Measurements from ENCODE around the gene CD24.

GRCh38 chr6:106981926-106982325 lies 7.4 kb upstream of the CD24 start:
- TF ChIP-seq POLR2A (IDR thresholded peaks at IDR 0.05; ENCODE audit: low read length) (no peak), GATA1 (IDR thresholded peaks at IDR 0.05; ENCODE audit: low read depth, low read length) (no peak)
